SHP77 treated with DMSO at 0.1 percent for 48 hours (cell line): ENCODE measurements around the gene PSENEN.
"Not testable (repeated sequence)": the region's sequence is repeated elsewhere in the genome, so short reads cannot be mapped to it uniquely, and the experiment has no call there.

Source experiments
- DNase-seq: peaks from one replicate; lab custom pipeline; 2025; lab: John Stamatoyannopoulos, UW

Gene PSENEN

GRCh38 chr19:35751839-35752745 lies 6.6 kb downstream of the PSENEN start:
- no peak for DNase-seq

GRCh38 chr19:35752746-35753350 lies 7.4 kb downstream of the PSENEN start:
- no peak for DNase-seq

GRCh38 chr19:35753634-35754369 lies 8.4 kb downstream of the PSENEN start:
- no peak for DNase-seq

- no peak for DNase-seq
These were observed 9.1 kb downstream of the PSENEN start for GRCh38 chr19:35754370-35755130.

- DNase-seq, result no peak
These were observed 9.7 kb downstream of the PSENEN start for GRCh38 chr19:35755131-35755549.

GRCh38 chr19:35755550-35756376 lies 10.3 kb downstream of the PSENEN start:
- DNase-seq, result no peak

- no peak for DNase-seq
These were observed 11.2 kb downstream of the PSENEN start, which contains the start of gene HSPB6 for GRCh38 chr19:35756377-35757230. TSS of gene HSPB6 (minus strand) at chr19:35757029. CDS start at chr19:35757008, 21 bp downstream.

GRCh38 chr19:35757231-35757748 lies 11.8 kb downstream of the PSENEN start:
- DNase-seq, result no peak

- DNase-seq, result peak; percentile 98
These were observed 12.5 kb downstream of the PSENEN start, which contains the start of gene PROSER3 for GRCh38 chr19:35757749-35758608. TSS of gene PROSER3 (plus strand) at chr19:35758176. CDS start at chr19:35758216, 40 bp downstream.

GRCh38 chr19:35759697-35760096 lies 14.2 kb downstream of the PSENEN start:
- no peak for DNase-seq

GRCh38 chr19:35760711-35761349 lies 15.4 kb downstream of the PSENEN start:
- no peak for DNase-seq

- DNase-seq, result no peak
These were observed 19.2 kb downstream of the PSENEN start for GRCh38 chr19:35764432-35765315.

- DNase-seq, result no peak
These were observed 21.2 kb downstream of the PSENEN start for GRCh38 chr19:35766571-35767104.

GRCh38 chr19:35767288-35768081 lies 22.0 kb downstream of the PSENEN start:
- no peak for DNase-seq

- no peak for DNase-seq
These were observed 22.6 kb downstream of the PSENEN start for GRCh38 chr19:35768082-35768421.

GRCh38 chr19:35772362-35772761 lies 26.9 kb downstream of the PSENEN start:
- DNase-seq, result not testable (repeated sequence)
